K562 (cell line): ENCODE data around the gene PTPRG. TPM values are rescaled to one million over a fixed set of nuclear protein-coding genes. Genes with fewer than 3 reads are reported as not detected.

Source experiments
- ATAC-seq: fragments of 200-7000 bp; cut with Tn5 transposase; 3 replicates; pipeline ENCODE4 v1.9.1; 2020; ENCODE audit warnings: moderate library complexity
- BruUV-seq: library from RNA; stranded (reverse); fragments of 400-500 nt; replicated peaks from 2 replicates; lab custom pipeline; 2021; lab: Mats Ljungman, UMichigan
- CTCF ChIA-PET: fragments of 300-600 bp; formaldehyde crosslinking; extraction: SDS; loops from one replicate; lab custom pipeline; 2021; ENCODE audit warnings: low intra/inter-chr PET ratio; lab: Yijun Ruan, JAX
- POLR2A ChIA-PET: fragments of 300-600, 350-650 bp; sonication (Branson Sonifier 250); formaldehyde crosslinking; extraction: SDS; loops from one replicate; lab custom pipeline; 2021; ENCODE audit warnings: antibody characterized with exemption, inconsistent platforms; lab: Yijun Ruan, JAX
- DNase-seq, 4 experiments: peaks; one replicate each; pipeline versions ENCODE4 v3.0.0 to v3.0.0-alpha.2; 2011 to 2018; ENCODE audit warnings: low spot score in 3 of 4, mixed read lengths in 3 of 4; ENCODE audit errors: extremely low read depth in 1 of 4
- FAIRE-seq: peaks from 2 replicates; lab custom pipeline; 2011; peaks lifted over from hg19 to GRCh38; lab: Jason Lieb, UNC
- H2AFZ ChIP-seq: 2 replicates; pipeline ENCODE4 v1.6.0; 2011; ENCODE audit warnings: low read depth, low read length, control low read depth, inconsistent platforms
- H3K27ac ChIP-seq: fragments of 200-600 bp; 3 replicates; pipeline ENCODE4 v1.8.0; 2011; ENCODE audit warnings: low read depth, mild to moderate bottlenecking, control low read depth, inconsistent platforms, low read length, moderate library complexity, mixed read lengths; ENCODE audit errors: extremely low read depth
- H3K27me3 ChIP-seq, 2 experiments: fragments of 300-600 bp in 1 of 2; 2 replicates in 1 of 2; 3 replicates in 1 of 2; pipeline versions ENCODE4 v1.6.0 to v1.8.0; 2011; ENCODE audit warnings: inconsistent platforms in 2 of 2, low read length in 2 of 2, mild to moderate bottlenecking in 1 of 2, mixed read lengths in 1 of 2, moderate library complexity in 1 of 2; ENCODE audit not compliant: control insufficient read depth in 2 of 2, insufficient read depth in 2 of 2
- H3K36me3 ChIP-seq: fragments of 300-600 bp; 3 replicates; pipeline ENCODE4 v1.8.0; 2011; ENCODE audit warnings: mild to moderate bottlenecking, low read length, inconsistent platforms; ENCODE audit not compliant: control insufficient read depth, insufficient read depth
- H3K4me1 ChIP-seq, 2 experiments: fragments of 200-600 bp in 1 of 2; replicated peaks in 1 of 2; 2 replicates in 1 of 2; 3 replicates in 1 of 2; pipeline versions ENCODE4 v1.5.1 to v1.8.0; 2011; ENCODE audit warnings: inconsistent platforms in 2 of 2, low read length in 2 of 2, mild to moderate bottlenecking in 1 of 2, mixed read lengths in 1 of 2, moderate library complexity in 1 of 2; ENCODE audit not compliant: control insufficient read depth in 2 of 2, insufficient read depth in 2 of 2
- H3K4me2 ChIP-seq: 2 replicates; pipeline ENCODE4 v1.6.1; 2011; ENCODE audit warnings: low read length, control low read depth, inconsistent platforms, mixed read lengths; ENCODE audit not compliant: insufficient read depth
- H3K4me3 ChIP-seq: fragments of 200-600 bp; sonication (generic), shearing (Covaris generic); 2 replicates; pipeline ENCODE4 v1.5.1; 2016; ENCODE audit warnings: control low read depth, inconsistent platforms
- H3K79me2 ChIP-seq: fragments of 200-600 bp; 3 replicates; pipeline ENCODE4 v1.8.0; 2011; ENCODE audit warnings: low read length, inconsistent platforms; ENCODE audit not compliant: control insufficient read depth, insufficient read depth
- H3K9ac ChIP-seq, 2 experiments: 2 replicates each; pipeline versions ENCODE4 v1.6.0 to v1.6.1; 2011; ENCODE audit warnings: low read depth in 2 of 2, low read length in 2 of 2, control low read depth in 1 of 2, inconsistent platforms in 1 of 2, mild to moderate bottlenecking in 1 of 2, mixed read lengths in 1 of 2; ENCODE audit not compliant: insufficient read depth in 1 of 2
- H3K9me1 ChIP-seq: one replicate; pipeline ENCODE4 v1.6.0; 2011; ENCODE audit warnings: inconsistent platforms, mild to moderate bottlenecking, low read length, moderate library complexity; ENCODE audit not compliant: control insufficient read depth, insufficient read depth
- H3K9me3 ChIP-seq: replicated peaks from 2 replicates; pipeline ENCODE4 v1.5.1; 2011; ENCODE audit warnings: low read depth, low read length, inconsistent platforms; ENCODE audit not compliant: control insufficient read depth, insufficient read depth
- H4K20me1 ChIP-seq: replicated peaks from 2 replicates; pipeline ENCODE4 v1.6.1; 2011; ENCODE audit warnings: low read length, inconsistent platforms, mixed read lengths; ENCODE audit not compliant: control insufficient read depth, insufficient read depth
- KLF10 ChIP-seq: fragments of 250-450 bp; sonication (Bioruptor Pico); IDR thresholded peaks from 2 replicates; pipeline ENCODE4 v1.6.1; 2021; ENCODE audit warnings: matching md5 sums
- PHF8 ChIP-seq: fragments of 200-600 bp; sonication (generic); IDR thresholded peaks from 2 replicates; pipeline ENCODE4 v1.6.1; 2012; ENCODE audit warnings: mixed run types, mild to moderate bottlenecking, inconsistent platforms, low read length, moderate library complexity, borderline replicate concordance
- SAP30 ChIP-seq: fragments of 200-600 bp; sonication (generic); IDR thresholded peaks from 2 replicates; pipeline ENCODE4 v1.6.1; 2012; ENCODE audit warnings: borderline replicate concordance, low read depth, mild to moderate bottlenecking, moderate library complexity, low read length, control low read depth, inconsistent platforms; ENCODE audit not compliant: insufficient read depth, poor library complexity, severe bottlenecking
- STAT5B ChIP-seq: fragments of 250-450 bp; sonication (Bioruptor Pico); IDR thresholded peaks from 2 replicates; pipeline ENCODE4 v1.8.0; 2021; ENCODE audit warnings: mild to moderate bottlenecking, inconsistent platforms
- TAF9B ChIP-seq: fragments of 450-650 bp; IDR thresholded peaks from 2 replicates; pipeline ENCODE4 v1.6.1; 2018; ENCODE audit warnings: mild to moderate bottlenecking; ENCODE audit not compliant: partially characterized antibody
- WHSC1 ChIP-seq: IDR thresholded peaks from one replicate; pipeline ENCODE4 v1.6.1; 2012; ENCODE audit warnings: low read length, control low read depth, inconsistent platforms
- ZNF507 ChIP-seq: conservative IDR thresholded peaks from 2 replicates; pipeline ENCODE4 v1.6.1; 2017; ENCODE audit warnings: missing genetic modification characterization, missing compliant biosample characterization
- WGBS: fragments of 100-300 bp; shearing (Covaris generic); methylation state at CpG from one replicate; pipeline ENCODE4 v1.1.6; 2016; ENCODE audit warnings: low coverage, mixed read lengths; ENCODE audit not compliant: insufficient coverage; ENCODE audit errors: missing lambda C conversion rate; 5-methylcytosine and 5-hydroxymethylcytosine counted together
- in situ Hi-C: fragments of 300-500 bp; cut with MboI; formaldehyde crosslinking; loops from 4 replicates; pipeline ENCODE4 v1.15.0; 2018; ENCODE audit warnings: inconsistent platforms, mixed read lengths
- intact Hi-C: fragments of 100-400 bp; cut with micrococcal nuclease; formaldehyde crosslinking; loops from 2 replicates; pipeline ENCODE4 v1.14.2; 2022
- polyA plus RNA-seq, 8 experiments: library from polyadenylated mRNA; depleted of rRNA in 4 of 8; stranded (reverse) in 5 of 8; unstranded in 3 of 8; fragments of >200 nt; fragmentation: Nextera tagmentation in 2 of 8; fragmentation: Illumina TruSeq in 1 of 8; extraction: Ambion mirVana in 2 of 8; extraction: Trizol in 1 of 8; gene quantifications; 2 replicates each; pipeline versions ENCODE4 v1.2.1 to v1.2.3, GENCODE V29; 2011 to 2014; ENCODE audit warnings: inconsistent platforms in 1 of 8, missing spikeins in 1 of 8
- total RNA-seq, 7 experiments: library from RNA; depleted of rRNA in 6 of 7; stranded (reverse); fragments of >200 nt in 6 of 7; fragmentation: Illumina TruSeq in 2 of 7; extraction: Trizol in 2 of 7; gene quantifications; 2 replicates each; pipeline versions ENCODE4 v1.2.1 to v1.2.3, GENCODE V29; 2011 to 2021; ENCODE audit warnings: low replicate concordance in 1 of 7
- TF ChIP-seq, protein P1 (sequence below): fragments of 450-650 bp; formaldehyde crosslinking; IDR thresholded peaks from 2 replicates; pipeline ENCODE4 v1.4.0; 2022; ENCODE audit warnings: missing genetic modification characterization
- TF ChIP-seq, protein P2 (sequence below): fragments of 250-450 bp; sonication (Bioruptor Pico); IDR thresholded peaks from 2 replicates; pipeline ENCODE4 v1.8.0; 2022; ENCODE audit warnings: inconsistent platforms
- TF ChIP-seq, protein P3 (sequence below): sonication (generic); IDR thresholded peaks from 2 replicates; pipeline ENCODE4 v1.6.1; 2016
- TF ChIP-seq, protein P4 (sequence below): fragments of 450-650 bp; IDR thresholded peaks from 2 replicates; pipeline ENCODE4 v1.6.1; 2017; ENCODE audit warnings: antibody characterized with exemption, mild to moderate bottlenecking

The PTPRG gene
- total and polyA plus RNA-seq, 9 of the 15 experiments (the other 6 are each of a cell fraction or from before 2014, with no cell fraction given): 0.16 TPM; not detected in 8

DNA sequence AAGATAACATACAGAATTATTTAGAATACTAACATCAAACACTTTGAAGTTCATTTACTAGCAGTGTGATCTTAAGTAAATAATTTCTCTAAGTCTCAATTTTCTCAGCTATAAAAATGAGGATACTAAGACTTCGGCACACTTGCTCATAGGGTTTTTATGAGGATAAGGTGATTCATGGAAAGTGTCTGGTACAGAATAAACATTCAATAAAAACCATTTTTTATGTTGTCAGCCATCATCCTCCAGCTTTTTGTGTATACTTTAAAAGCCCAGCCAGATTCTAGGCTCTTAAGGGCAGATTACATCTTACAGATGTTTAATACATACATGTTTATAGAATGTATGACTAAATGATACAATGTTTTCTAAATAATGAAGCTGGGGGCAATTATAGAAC is 755.2 kb downstream of the PTPRG start (continued):
- TF ChIP-seq, protein P1, sequence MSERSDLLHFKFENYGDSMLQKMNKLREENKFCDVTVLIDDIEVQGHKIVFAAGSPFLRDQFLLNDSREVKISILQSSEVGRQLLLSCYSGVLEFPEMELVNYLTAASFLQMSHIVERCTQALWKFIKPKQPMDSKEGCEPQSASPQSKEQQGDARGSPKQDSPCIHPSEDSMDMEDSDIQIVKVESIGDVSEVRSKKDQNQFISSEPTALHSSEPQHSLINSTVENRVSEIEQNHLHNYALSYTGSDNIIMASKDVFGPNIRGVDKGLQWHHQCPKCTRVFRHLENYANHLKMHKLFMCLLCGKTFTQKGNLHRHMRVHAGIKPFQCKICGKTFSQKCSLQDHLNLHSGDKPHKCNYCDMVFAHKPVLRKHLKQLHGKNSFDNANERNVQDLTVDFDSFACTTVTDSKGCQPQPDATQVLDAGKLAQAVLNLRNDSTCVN: no peak
- no peak for TF ChIP-seq PHF8
- TF ChIP-seq, protein P2, sequence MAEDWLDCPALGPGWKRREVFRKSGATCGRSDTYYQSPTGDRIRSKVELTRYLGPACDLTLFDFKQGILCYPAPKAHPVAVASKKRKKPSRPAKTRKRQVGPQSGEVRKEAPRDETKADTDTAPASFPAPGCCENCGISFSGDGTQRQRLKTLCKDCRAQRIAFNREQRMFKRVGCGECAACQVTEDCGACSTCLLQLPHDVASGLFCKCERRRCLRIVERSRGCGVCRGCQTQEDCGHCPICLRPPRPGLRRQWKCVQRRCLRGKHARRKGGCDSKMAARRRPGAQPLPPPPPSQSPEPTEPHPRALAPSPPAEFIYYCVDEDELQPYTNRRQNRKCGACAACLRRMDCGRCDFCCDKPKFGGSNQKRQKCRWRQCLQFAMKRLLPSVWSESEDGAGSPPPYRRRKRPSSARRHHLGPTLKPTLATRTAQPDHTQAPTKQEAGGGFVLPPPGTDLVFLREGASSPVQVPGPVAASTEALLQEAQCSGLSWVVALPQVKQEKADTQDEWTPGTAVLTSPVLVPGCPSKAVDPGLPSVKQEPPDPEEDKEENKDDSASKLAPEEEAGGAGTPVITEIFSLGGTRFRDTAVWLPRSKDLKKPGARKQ (CRISPR knock-in tag): no peak
- TF ChIP-seq TAF9B: no peak
- TF ChIP-seq, protein P3, sequence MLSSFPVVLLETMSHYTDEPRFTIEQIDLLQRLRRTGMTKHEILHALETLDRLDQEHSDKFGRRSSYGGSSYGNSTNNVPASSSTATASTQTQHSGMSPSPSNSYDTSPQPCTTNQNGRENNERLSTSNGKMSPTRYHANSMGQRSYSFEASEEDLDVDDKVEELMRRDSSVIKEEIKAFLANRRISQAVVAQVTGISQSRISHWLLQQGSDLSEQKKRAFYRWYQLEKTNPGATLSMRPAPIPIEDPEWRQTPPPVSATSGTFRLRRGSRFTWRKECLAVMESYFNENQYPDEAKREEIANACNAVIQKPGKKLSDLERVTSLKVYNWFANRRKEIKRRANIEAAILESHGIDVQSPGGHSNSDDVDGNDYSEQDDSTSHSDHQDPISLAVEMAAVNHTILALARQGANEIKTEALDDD: no peak
- no peak for TF ChIP-seq SAP30
- no peak for TF ChIP-seq WHSC1
- TF ChIP-seq, all 486 proteins: peak for 0

DNA sequence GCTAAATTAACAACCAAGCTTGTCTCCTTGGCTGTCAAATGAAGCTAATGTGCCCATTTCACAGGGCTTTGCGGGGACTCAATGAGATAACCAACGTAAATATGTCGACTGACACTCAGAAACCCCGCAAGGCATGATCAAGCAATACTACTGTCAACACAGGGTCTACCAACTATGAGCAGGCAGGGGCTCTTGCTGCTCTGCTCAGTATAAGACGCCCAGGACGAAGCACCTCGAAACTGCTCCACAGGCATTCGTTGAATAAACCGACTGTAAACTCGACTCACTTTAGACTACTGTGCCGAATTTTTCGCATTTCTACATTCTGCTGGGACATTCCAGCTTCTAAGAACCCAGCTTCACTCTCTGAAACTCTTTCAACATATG is 757.0 kb downstream of the PTPRG start:
- BruUV-seq: no TSS peak
- ChIA-PET CTCF (no interaction called here), POLR2A (no interaction called here)
- TF ChIP-seq STAT5B (CRISPR knock-in tag): no peak
- TF ChIP-seq, protein P4, sequence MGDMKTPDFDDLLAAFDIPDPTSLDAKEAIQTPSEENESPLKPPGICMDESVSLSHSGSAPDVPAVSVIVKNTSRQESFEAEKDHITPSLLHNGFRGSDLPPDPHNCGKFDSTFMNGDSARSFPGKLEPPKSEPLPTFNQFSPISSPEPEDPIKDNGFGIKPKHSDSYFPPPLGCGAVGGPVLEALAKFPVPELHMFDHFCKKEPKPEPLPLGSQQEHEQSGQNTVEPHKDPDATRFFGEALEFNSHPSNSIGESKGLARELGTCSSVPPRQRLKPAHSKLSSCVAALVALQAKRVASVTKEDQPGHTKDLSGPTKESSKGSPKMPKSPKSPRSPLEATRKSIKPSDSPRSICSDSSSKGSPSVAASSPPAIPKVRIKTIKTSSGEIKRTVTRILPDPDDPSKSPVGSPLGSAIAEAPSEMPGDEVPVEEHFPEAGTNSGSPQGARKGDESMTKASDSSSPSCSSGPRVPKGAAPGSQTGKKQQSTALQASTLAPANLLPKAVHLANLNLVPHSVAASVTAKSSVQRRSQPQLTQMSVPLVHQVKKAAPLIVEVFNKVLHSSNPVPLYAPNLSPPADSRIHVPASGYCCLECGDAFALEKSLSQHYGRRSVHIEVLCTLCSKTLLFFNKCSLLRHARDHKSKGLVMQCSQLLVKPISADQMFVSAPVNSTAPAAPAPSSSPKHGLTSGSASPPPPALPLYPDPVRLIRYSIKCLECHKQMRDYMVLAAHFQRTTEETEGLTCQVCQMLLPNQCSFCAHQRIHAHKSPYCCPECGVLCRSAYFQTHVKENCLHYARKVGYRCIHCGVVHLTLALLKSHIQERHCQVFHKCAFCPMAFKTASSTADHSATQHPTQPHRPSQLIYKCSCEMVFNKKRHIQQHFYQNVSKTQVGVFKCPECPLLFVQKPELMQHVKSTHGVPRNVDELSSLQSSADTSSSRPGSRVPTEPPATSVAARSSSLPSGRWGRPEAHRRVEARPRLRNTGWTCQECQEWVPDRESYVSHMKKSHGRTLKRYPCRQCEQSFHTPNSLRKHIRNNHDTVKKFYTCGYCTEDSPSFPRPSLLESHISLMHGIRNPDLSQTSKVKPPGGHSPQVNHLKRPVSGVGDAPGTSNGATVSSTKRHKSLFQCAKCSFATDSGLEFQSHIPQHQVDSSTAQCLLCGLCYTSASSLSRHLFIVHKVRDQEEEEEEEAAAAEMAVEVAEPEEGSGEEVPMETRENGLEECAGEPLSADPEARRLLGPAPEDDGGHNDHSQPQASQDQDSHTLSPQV: no peak
- no peak for TF ChIP-seq KLF10 (CRISPR knock-in tag)
- TF ChIP-seq ZNF507: no peak

More for the DNA sequence above, 757.0 kb downstream of the PTPRG start:
- H3K27me3 ChIP-seq: no peaks in the 10 kb centered on the region
- DNase-seq (no peak), FAIRE-seq (no peak), ATAC-seq (no peak)
- no peaks in the 10 kb centered on the region for H3K9me3 ChIP-seq
- H3K9me1 ChIP-seq: no peaks in the 10 kb centered on the region
- H3K27ac ChIP-seq: no peak overlapping the region
- no peak overlapping the region for H2AFZ ChIP-seq
- in situ Hi-C loops: no loop called here
- no peak overlapping the region for H3K9ac ChIP-seq
- H3K79me2 ChIP-seq: no peaks in the 10 kb centered on the region
- no peak overlapping the region for H3K4me2 ChIP-seq
- no peaks in the 10 kb centered on the region for H3K4me1 ChIP-seq
- intact Hi-C loops: no loop called here
- 2% methylated on average over 12 of the region's 12 CpGs for WGBS
- no peak overlapping the region for H3K4me3 ChIP-seq
- no peaks in the 10 kb centered on the region for H4K20me1 ChIP-seq
- no peaks in the 10 kb centered on the region for H3K36me3 ChIP-seq
